GM12878 (cell line): Measurements from ENCODE around the gene KRTAP15-1.

Experiments
- BACH1 ChIP-seq: fragments of 450-650 bp; IDR thresholded peaks from 2 replicates; pipeline ENCODE4 v1.6.1; 2017; ENCODE audit warnings: mild to moderate bottlenecking, borderline replicate concordance
- CHD1 ChIP-seq: IDR thresholded peaks from 2 replicates; pipeline ENCODE4 v1.6.1; 2012; ENCODE audit warnings: low read depth, low read length, improper control_type of control experiment
- CTCF ChIP-seq, 3 experiments: IDR thresholded peaks in 2 of 3; conservative IDR thresholded peaks in 1 of 3; 2 replicates each; pipeline ENCODE4 v1.5.1; 2011; ENCODE audit warnings: low read depth in 3 of 3, low read length in 3 of 3, mild to moderate bottlenecking in 3 of 3, control low read depth in 2 of 3, moderate library complexity in 2 of 3, inconsistent platforms in 1 of 3, mixed read lengths in 1 of 3; ENCODE audit not compliant: control insufficient read depth in 2 of 3, insufficient read depth in 1 of 3; ENCODE audit errors: extremely low read depth in 1 of 3
- EP300 ChIP-seq, 2 experiments: fragments of 150-350 bp in 1 of 2; IDR thresholded peaks; 2 replicates each; pipeline ENCODE4 v1.6.1; 2011 to 2012; ENCODE audit warnings: low read depth in 2 of 2, low read length in 2 of 2, borderline replicate concordance in 1 of 2, improper control_type of control experiment in 1 of 2, inconsistent platforms in 1 of 2; ENCODE audit not compliant: control insufficient read depth in 1 of 2
- FOXM1 ChIP-seq: IDR thresholded peaks from 2 replicates; pipeline ENCODE4 v1.6.1; 2012; ENCODE audit warnings: low read depth, mild to moderate bottlenecking, inconsistent platforms, low read length, moderate library complexity
- GABPA ChIP-seq: IDR thresholded peaks from 2 replicates; pipeline ENCODE4 v1.6.1; 2014; ENCODE audit warnings: antibody characterized with exemption, low read depth, mild to moderate bottlenecking, inconsistent platforms
- KDM1A ChIP-seq: fragments of 200-600 bp; sonication (generic); IDR thresholded peaks from 2 replicates; pipeline ENCODE4 v1.6.1; 2016; ENCODE audit warnings: borderline replicate concordance
- POLR2A ChIP-seq: IDR thresholded peaks from 2 replicates; pipeline ENCODE4 v1.6.1; 2011; ENCODE audit warnings: low read depth, mild to moderate bottlenecking, low read length
- RBBP5 ChIP-seq: fragments of 200-600 bp; sonication (generic); conservative IDR thresholded peaks from 2 replicates; pipeline ENCODE4 v1.6.1; 2016
- SIN3A ChIP-seq: IDR thresholded peaks from 2 replicates; pipeline ENCODE4 v1.6.1; 2012; ENCODE audit warnings: low read depth, low read length, improper control_type of control experiment
- TAF1 ChIP-seq: IDR thresholded peaks from 2 replicates; pipeline ENCODE4 v1.6.1; 2011; ENCODE audit warnings: mild to moderate bottlenecking, low read depth, low read length, borderline replicate concordance

- TF ChIP-seq CTCF (IDR thresholded peaks at IDR 0.05 in 2 of 3, conservative IDR thresholded peaks at IDR 0.05 in 1 of 3; ENCODE audit: control insufficient read depth in 2 of 3, extremely low read depth in 1 of 3, insufficient read depth in 1 of 3, low read depth in 3 of 3, low read length in 3 of 3): no peak
- no peak for TF ChIP-seq TAF1
- TF ChIP-seq SIN3A: no peak
- no peak for TF ChIP-seq BACH1
- no peak for TF ChIP-seq EP300 (IDR thresholded peaks at IDR 0.05; ENCODE audit: borderline replicate concordance in 1 of 2, control insufficient read depth in 1 of 2, low read depth in 2 of 2, low read length in 2 of 2)
- TF ChIP-seq GABPA: no peak
- no peak for TF ChIP-seq POLR2A
- TF ChIP-seq CHD1: no peak
- no peak for TF ChIP-seq RBBP5
- no peak for TF ChIP-seq FOXM1
- no peak for TF ChIP-seq KDM1A
Measured at GRCh38 chr21:30479259-30479658, 39.2 kb downstream of the KRTAP15-1 start.
